ENCODE results near the gene OR2T27.
"Not testable (repeated sequence)": the region's sequence is repeated elsewhere in the genome, so short reads cannot be mapped to it uniquely, and the experiment has no call there.

OR2T27 gene

DNA sequence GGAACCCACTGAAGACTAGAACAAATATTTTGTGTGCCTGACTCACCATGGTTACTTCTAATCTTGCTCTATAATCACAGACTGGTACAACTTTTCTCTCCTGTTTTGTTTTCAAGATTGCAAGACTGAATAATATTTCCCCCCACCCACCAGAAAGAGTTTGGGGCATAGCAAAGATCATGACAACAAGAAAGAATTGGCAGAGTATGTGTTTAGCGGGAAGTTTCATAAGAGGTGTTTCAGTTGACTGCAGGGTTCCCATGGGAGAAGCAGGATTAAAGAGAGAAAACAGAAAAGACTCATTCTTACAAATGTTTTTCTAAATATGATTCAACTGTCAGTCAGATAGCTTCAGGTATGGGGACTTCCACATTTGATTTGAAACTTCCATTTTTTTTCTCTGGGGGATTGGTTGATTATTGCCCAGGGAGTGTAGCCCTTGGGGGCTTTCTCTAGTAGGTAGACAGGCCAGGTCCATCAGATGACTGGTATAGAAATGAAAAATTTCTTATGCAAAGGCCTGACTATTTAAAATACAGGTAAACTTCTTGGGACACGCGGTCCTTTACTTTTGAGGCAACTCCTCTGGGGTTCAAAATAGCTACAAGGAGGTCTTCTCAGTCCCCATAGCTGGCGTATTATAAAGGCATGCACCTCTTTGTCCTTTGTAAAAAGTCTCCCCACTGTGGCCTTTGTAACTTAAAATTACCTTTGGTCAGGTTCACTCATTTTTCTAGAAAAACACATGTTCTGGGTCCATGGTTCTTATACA is 33.4 kb upstream of the OR2T27 start:
- H3K4me3 ChIP-seq (ENCODE audit: low read depth, low read length): no peak overlapping the region
- H3K79me2 ChIP-seq (ENCODE audit: control insufficient read depth, insufficient read depth, low read length, unreplicated experiment): no peaks in the 10 kb centered on the region
- no peaks in the 10 kb centered on the region for H3K27me3 ChIP-seq (ENCODE audit: insufficient read depth, low read length)
- no peak overlapping the region for H2AFZ ChIP-seq (ENCODE audit: low read length, unreplicated experiment)
- H3K4me1 ChIP-seq (ENCODE audit: control insufficient read depth, insufficient read depth, low read length, unreplicated experiment): no peaks in the 10 kb centered on the region
- no peaks in the 10 kb centered on the region for H3K36me3 ChIP-seq (ENCODE audit: insufficient read depth, low read length)
- no peak overlapping the region for H3K27ac ChIP-seq (ENCODE audit: low read depth, low read length)

DNA sequence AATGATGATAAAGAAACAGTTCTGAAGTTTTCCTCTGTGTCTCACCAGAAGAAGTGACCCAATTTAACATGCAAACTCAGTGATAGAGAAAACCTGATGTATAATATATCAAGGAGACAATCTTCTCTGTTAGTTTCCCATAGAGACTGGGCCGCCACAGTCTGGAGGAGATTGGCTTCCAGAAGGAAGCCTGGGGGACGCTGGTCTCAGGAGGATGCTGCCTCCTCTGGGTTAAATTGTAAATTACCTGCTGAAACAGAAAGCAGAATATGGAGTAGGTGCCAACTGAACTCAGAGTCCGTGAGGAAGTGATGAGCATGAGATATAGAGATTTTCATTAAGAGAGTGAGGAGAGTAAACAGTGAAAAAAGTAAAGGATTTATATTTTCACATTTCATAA is 31.5 kb upstream of the OR2T27 start:
- no peaks in the 10 kb centered on the region for H3K79me2 ChIP-seq (ENCODE audit: control insufficient read depth, insufficient read depth, low read length, unreplicated experiment)
- no peak overlapping the region for H3K4me3 ChIP-seq (ENCODE audit: low read depth, low read length)
- no peaks in the 10 kb centered on the region for H3K36me3 ChIP-seq (ENCODE audit: insufficient read depth, low read length)
- H2AFZ ChIP-seq (ENCODE audit: low read length, unreplicated experiment): no peak overlapping the region
- no peaks in the 10 kb centered on the region for H3K4me1 ChIP-seq (ENCODE audit: control insufficient read depth, insufficient read depth, low read length, unreplicated experiment)
- no peaks in the 10 kb centered on the region for H3K27me3 ChIP-seq (ENCODE audit: insufficient read depth, low read length)
- H3K27ac ChIP-seq (ENCODE audit: low read depth, low read length): no peak overlapping the region

- no peaks in the 10 kb centered on the region for H3K79me2 ChIP-seq (ENCODE audit: control insufficient read depth, insufficient read depth, low read length, unreplicated experiment)
- H3K4me1 ChIP-seq (ENCODE audit: control insufficient read depth, insufficient read depth, low read length, unreplicated experiment): no peaks in the 10 kb centered on the region
- H3K4me3 ChIP-seq (ENCODE audit: low read depth, low read length): no peak overlapping the region
- no peaks in the 10 kb centered on the region for H3K36me3 ChIP-seq (ENCODE audit: insufficient read depth, low read length)
- H3K27ac ChIP-seq (ENCODE audit: low read depth, low read length): no peak overlapping the region
- H3K27me3 ChIP-seq (ENCODE audit: insufficient read depth, low read length): no peaks in the 10 kb centered on the region
- no peak overlapping the region for H2AFZ ChIP-seq (ENCODE audit: low read length, unreplicated experiment)
These were observed 26.3 kb upstream of the OR2T27 start for GRCh38 chr1:248681651-248682050.

- no peaks in the 10 kb centered on the region for H3K4me1 ChIP-seq (ENCODE audit: control insufficient read depth, insufficient read depth, low read length, unreplicated experiment)
- H3K27me3 ChIP-seq (ENCODE audit: insufficient read depth, low read length): no peaks in the 10 kb centered on the region
- H3K27ac ChIP-seq (ENCODE audit: low read depth, low read length): no peak overlapping the region
- H2AFZ ChIP-seq (ENCODE audit: low read length, unreplicated experiment): no peak overlapping the region
- no peaks in the 10 kb centered on the region for H3K36me3 ChIP-seq (ENCODE audit: insufficient read depth, low read length)
- no peak overlapping the region for H3K4me3 ChIP-seq (ENCODE audit: low read depth, low read length)
- no peaks in the 10 kb centered on the region for H3K79me2 ChIP-seq (ENCODE audit: control insufficient read depth, insufficient read depth, low read length, unreplicated experiment)
These were observed 14.7 kb upstream of the OR2T27 start for GRCh38 chr1:248670003-248670402.

GRCh38 chr1:248663453-248664328 is 8.4 kb upstream of the OR2T27 start:
- H3K36me3 ChIP-seq (ENCODE audit: insufficient read depth, low read length); H3K27me3 ChIP-seq (ENCODE audit: insufficient read depth, low read length); H3K4me1 ChIP-seq (ENCODE audit: control insufficient read depth, insufficient read depth, low read length, unreplicated experiment); H3K79me2 ChIP-seq (ENCODE audit: control insufficient read depth, insufficient read depth, low read length, unreplicated experiment); H3K27ac ChIP-seq (ENCODE audit: low read depth, low read length); H3K4me3 ChIP-seq (ENCODE audit: low read depth, low read length); H2AFZ ChIP-seq (ENCODE audit: low read length, unreplicated experiment): not testable (repeated sequence)

GRCh38 chr1:248656797-248657196 is 1.5 kb upstream of the OR2T27 start:
- not testable (repeated sequence) for H3K27ac ChIP-seq (ENCODE audit: low read depth, low read length)

GRCh38 chr1:248648770-248649536 is 6.4 kb downstream of the OR2T27 start:
- H3K4me3 ChIP-seq (ENCODE audit: low read depth, low read length); H3K36me3 ChIP-seq (ENCODE audit: insufficient read depth, low read length); H3K79me2 ChIP-seq (ENCODE audit: control insufficient read depth, insufficient read depth, low read length, unreplicated experiment); H3K27me3 ChIP-seq (ENCODE audit: insufficient read depth, low read length); H3K4me1 ChIP-seq (ENCODE audit: control insufficient read depth, insufficient read depth, low read length, unreplicated experiment); H2AFZ ChIP-seq (ENCODE audit: low read length, unreplicated experiment); H3K27ac ChIP-seq (ENCODE audit: low read depth, low read length): not testable (repeated sequence)

More at GRCh38 chr1:248656797-248657196, 1.5 kb upstream of the OR2T27 start:
- H3K4me1 ChIP-seq (ENCODE audit: control insufficient read depth, insufficient read depth, low read length, unreplicated experiment); H3K4me3 ChIP-seq (ENCODE audit: low read depth, low read length); H3K27me3 ChIP-seq (ENCODE audit: insufficient read depth, low read length); H2AFZ ChIP-seq (ENCODE audit: low read length, unreplicated experiment); H3K79me2 ChIP-seq (ENCODE audit: control insufficient read depth, insufficient read depth, low read length, unreplicated experiment); H3K36me3 ChIP-seq (ENCODE audit: insufficient read depth, low read length): not testable (repeated sequence)

DNA sequence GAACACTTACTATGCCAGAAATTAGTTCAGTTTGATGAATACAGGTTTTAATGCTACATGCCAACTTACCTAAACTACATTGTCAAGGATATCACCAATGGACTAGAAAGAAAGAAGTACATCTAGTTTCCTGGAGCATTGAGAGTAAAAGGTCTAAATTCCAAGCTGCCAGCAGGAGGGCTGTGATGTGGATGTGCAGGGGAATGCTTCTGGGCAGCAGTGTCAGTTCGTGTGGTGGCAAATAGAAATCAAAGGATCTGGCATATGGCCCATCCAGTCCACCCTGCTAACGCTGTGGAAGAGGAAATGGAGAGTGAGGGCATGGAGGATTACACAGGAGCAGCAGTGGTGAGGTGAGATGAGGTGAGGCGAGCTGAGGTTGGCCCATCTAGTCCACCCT is 10.2 kb downstream of the OR2T27 start, which contains the start of gene OR2T35:
Gene OR2T35, minus strand, starts transcription at position 101 of the 400 bp plus-strand sequence. CDS start 6,020 bp downstream, outside the sequence.
- not testable (repeated sequence) for H2AFZ ChIP-seq (ENCODE audit: low read length, unreplicated experiment); H3K27ac ChIP-seq (ENCODE audit: low read depth, low read length); H3K4me1 ChIP-seq (ENCODE audit: control insufficient read depth, insufficient read depth, low read length, unreplicated experiment); H3K79me2 ChIP-seq (ENCODE audit: control insufficient read depth, insufficient read depth, low read length, unreplicated experiment); H3K4me3 ChIP-seq (ENCODE audit: low read depth, low read length); H3K36me3 ChIP-seq (ENCODE audit: insufficient read depth, low read length); H3K27me3 ChIP-seq (ENCODE audit: insufficient read depth, low read length)

DNA sequence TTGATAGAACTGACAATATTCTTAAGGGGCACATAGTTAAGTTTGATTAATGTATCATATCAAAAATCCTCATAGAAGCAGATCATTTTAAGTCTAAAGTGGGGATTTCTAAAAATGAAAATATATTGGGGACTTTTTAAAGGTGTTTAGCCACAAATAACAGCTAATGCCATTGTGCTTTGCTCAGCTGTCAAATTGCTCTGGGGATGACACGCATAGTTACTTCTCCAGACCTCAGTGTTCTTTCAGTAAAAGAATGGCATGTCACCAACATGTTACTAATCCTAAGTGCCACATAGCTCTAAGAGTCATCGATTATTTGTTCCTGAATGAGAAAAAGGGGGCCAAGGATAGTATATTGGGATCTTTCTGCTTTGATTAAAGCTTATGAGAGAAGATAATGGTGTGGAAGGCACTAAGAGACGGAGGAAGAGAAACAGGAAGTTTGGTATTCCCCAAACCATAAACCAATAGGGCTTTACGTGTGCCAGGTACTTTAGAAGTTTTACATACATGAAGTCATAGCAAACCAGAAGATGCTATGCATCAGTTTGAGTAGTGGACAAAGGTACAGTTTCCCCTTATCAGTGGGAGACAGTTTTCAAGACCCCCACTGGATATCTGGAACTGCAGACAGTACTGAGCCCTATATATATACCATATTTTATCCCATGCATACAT is 12.2 kb downstream of the OR2T27 start:
- not testable (repeated sequence) for H3K79me2 ChIP-seq (ENCODE audit: control insufficient read depth, insufficient read depth, low read length, unreplicated experiment); H3K4me3 ChIP-seq (ENCODE audit: low read depth, low read length); H3K27me3 ChIP-seq (ENCODE audit: insufficient read depth, low read length); H3K4me1 ChIP-seq (ENCODE audit: control insufficient read depth, insufficient read depth, low read length, unreplicated experiment); H2AFZ ChIP-seq (ENCODE audit: low read length, unreplicated experiment); H3K36me3 ChIP-seq (ENCODE audit: insufficient read depth, low read length); H3K27ac ChIP-seq (ENCODE audit: low read depth, low read length)

- not testable (repeated sequence) for H3K36me3 ChIP-seq (ENCODE audit: insufficient read depth, low read length); H3K4me1 ChIP-seq (ENCODE audit: control insufficient read depth, insufficient read depth, low read length, unreplicated experiment); H3K27ac ChIP-seq (ENCODE audit: low read depth, low read length); H3K79me2 ChIP-seq (ENCODE audit: control insufficient read depth, insufficient read depth, low read length, unreplicated experiment); H3K27me3 ChIP-seq (ENCODE audit: insufficient read depth, low read length); H2AFZ ChIP-seq (ENCODE audit: low read length, unreplicated experiment); H3K4me3 ChIP-seq (ENCODE audit: low read depth, low read length)
These were observed 13.7 kb downstream of the OR2T27 start for GRCh38 chr1:248641583-248641982.

Data from ACC112 (cell line).